NCI-H510A treated with DMSO at 0.1 percent for 48 hours (cell line): Measurements from ENCODE around the gene CCDC3.

Experiments
- DNase-seq: peaks from one replicate; lab custom pipeline; 2025; lab: John Stamatoyannopoulos, UW

Gene CCDC3

GRCh38 chr10:12922117-12922900, 79.2 kb downstream of the CCDC3 start:
- DNase-seq = no peak

- no peak for DNase-seq
Measured at GRCh38 chr10:12921163-12921562, 80.3 kb downstream of the CCDC3 start.

- DNase-seq = no peak
Measured at GRCh38 chr10:12919574-12919973, 81.9 kb downstream of the CCDC3 start.

- no peak for DNase-seq
Measured at GRCh38 chr10:12916587-12916986, 84.9 kb downstream of the CCDC3 start.

GRCh38 chr10:12915637-12916168, 85.8 kb downstream of the CCDC3 start:
- DNase-seq = no peak

- no peak for DNase-seq
Measured at GRCh38 chr10:12914111-12914510, 87.4 kb downstream of the CCDC3 start.

- DNase-seq = no peak
Measured at GRCh38 chr10:12911795-12912194, 89.7 kb downstream of the CCDC3 start.

- no peak for DNase-seq
Measured at GRCh38 chr10:12910835-12911234, 90.7 kb downstream of the CCDC3 start.

GRCh38 chr10:12909836-12910185, 91.7 kb downstream of the CCDC3 start:
- no peak for DNase-seq

GRCh38 chr10:12909182-12909835, 92.2 kb downstream of the CCDC3 start:
- DNase-seq = no peak

- no peak for DNase-seq
Measured at GRCh38 chr10:12908773-12909172, 92.7 kb downstream of the CCDC3 start.

- DNase-seq = no peak
Measured at GRCh38 chr10:12907656-12908055, 93.9 kb downstream of the CCDC3 start.

GRCh38 chr10:12906051-12906541, 95.4 kb downstream of the CCDC3 start:
- no peak for DNase-seq

- DNase-seq = no peak
Measured at GRCh38 chr10:12905067-12905466, 96.4 kb downstream of the CCDC3 start.

- no peak for DNase-seq
Measured at GRCh38 chr10:12902851-12903358, 98.6 kb downstream of the CCDC3 start.

- peak; percentile 23 for DNase-seq
Measured at GRCh38 chr10:12902135-12902572, 99.4 kb downstream of the CCDC3 start.

GRCh38 chr10:12899546-12899945, 102.0 kb downstream of the CCDC3 start:
- no peak for DNase-seq

GRCh38 chr10:12898271-12898670, 103.2 kb downstream of the CCDC3 start:
- no peak for DNase-seq

- no peak for DNase-seq
Measured at GRCh38 chr10:12897278-12897677, 104.2 kb downstream of the CCDC3 start.

GRCh38 chr10:12896251-12896650, 105.3 kb downstream of the CCDC3 start:
- DNase-seq = no peak

GRCh38 chr10:12892924-12893323, 108.6 kb downstream of the CCDC3 start:
- DNase-seq = no peak

GRCh38 chr10:12890958-12891357, 110.6 kb downstream of the CCDC3 start:
- no peak for DNase-seq

GRCh38 chr10:12888470-12888869, 113.0 kb downstream of the CCDC3 start:
- DNase-seq = no peak
